ENCODE data around the gene LRRC32. TPM values are rescaled to one million over a fixed set of nuclear protein-coding genes. Genes with fewer than 3 reads are reported as not detected.

Gene LRRC32
- total and polyA plus RNA-seq, 2 of the 4 experiments (the other 2 are of a cell fraction): 5.2 to 13.7 TPM

DNA sequence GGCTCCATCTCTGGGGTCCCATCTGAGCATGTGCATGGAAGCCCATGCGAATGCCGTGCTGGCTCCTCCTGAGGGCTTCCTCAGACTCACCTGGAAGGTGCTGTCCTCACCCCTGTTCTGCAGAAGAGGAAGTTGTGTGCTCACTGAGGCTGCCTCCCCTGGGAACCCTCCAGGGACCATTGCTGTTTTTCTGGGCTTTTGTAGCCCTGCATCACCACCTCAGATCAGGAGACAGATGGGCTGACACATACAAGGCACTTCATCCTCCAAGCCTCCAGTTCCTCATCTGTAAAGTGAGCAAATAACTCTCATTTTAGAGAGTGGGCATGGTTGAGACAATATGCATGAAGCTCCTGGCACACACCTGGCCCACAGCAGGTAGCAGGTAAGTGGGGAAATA, 12.1 kb upstream of the LRRC32 start:
- ATAC-seq (ENCODE audit: low read depth): no peak
- H3K4me1 ChIP-seq (ENCODE audit: control insufficient read depth, insufficient read depth, low read length): no peaks in the 10 kb centered on the region; the same call in 1 of the 2 replicates
- intact Hi-C loops (cut with micrococcal nuclease) (loop anchor here (10.0 kb wide), 1 partner anchor 478 kb away; the partner anchor contains the start of gene WNT11), in situ Hi-C loops (cut with MboI; ENCODE audit: low sequenced_read_pairs) (loop anchor here (10.0 kb wide), 1 partner anchor 468 kb away; no protein-coding TSS in a partner anchor), dilution Hi-C loops (cut with HindIII; ENCODE audit: low sequenced_read_pairs, unreplicated experiment) (no loop called here)
- no peak overlapping the region for H4K91ac ChIP-seq (ENCODE audit: insufficient read depth, low read depth, low read length)
- H4K5ac ChIP-seq (ENCODE audit: low read depth, low read length): no peak overlapping the region
- no peak overlapping the region for H2AFZ ChIP-seq (replicated peaks; ENCODE audit: low read length, poor library complexity)
- no peak overlapping the region for H2BK5ac ChIP-seq (ENCODE audit: low read depth, low read length, poor library complexity, severe bottlenecking)
- H3K14ac ChIP-seq (replicated peaks; ENCODE audit: low read depth, low read length): no peak overlapping the region
- no peak overlapping the region for H2AK9ac ChIP-seq (replicated peaks; ENCODE audit: low read depth, low read length, poor library complexity)
- BruUV-seq (replicated peaks): no TSS peak
- H2BK15ac ChIP-seq (ENCODE audit: low read depth, low read length): no peak overlapping the region
- peaks cover 19% of the 10 kb centered on the region; the same call in 1 of the 2 replicates for H3K27me3 ChIP-seq (ENCODE audit: control insufficient read depth, insufficient read depth, low read length)
- H3K9me1 ChIP-seq (ENCODE audit: insufficient read depth, low read length): no peaks in the 10 kb centered on the region
- H3K4me3 ChIP-seq (ENCODE audit: insufficient read depth, low read depth, low read length): no peak overlapping the region
- no peak overlapping the region for H3K18ac ChIP-seq (ENCODE audit: low read depth, low read length)
- no peak overlapping the region for H2AK5ac ChIP-seq (ENCODE audit: low read depth, low read length)
- peaks cover 7% of the 10 kb centered on the region for H3K9me3 ChIP-seq (ENCODE audit: control insufficient read depth, insufficient read depth, low read length)
- no peak overlapping the region for H4K8ac ChIP-seq (ENCODE audit: low read depth in 2 of 2, low read length in 2 of 2)
- POLR2A ChIA-PET (ENCODE audit: unreplicated experiment): no interaction called here
- no peak overlapping the region for H3K4ac ChIP-seq (ENCODE audit: low read depth, low read length)
- no peak overlapping the region for H3K23ac ChIP-seq (ENCODE audit: low read depth, low read length)
- no peaks in the 10 kb centered on the region for H3K79me1 ChIP-seq (ENCODE audit: low read depth in 1 of 2, low read length in 2 of 2)
- H3K4me2 ChIP-seq (ENCODE audit: low read depth, low read length): no peak overlapping the region
- H2BK20ac ChIP-seq (ENCODE audit: low read depth, low read length): no peak overlapping the region
- no peak overlapping the region for H3K9ac ChIP-seq (ENCODE audit: low read depth, low read length)
- H3K56ac ChIP-seq (ENCODE audit: extremely low read depth, insufficient read depth, low read length): no peak overlapping the region
- WGBS, 2 experiments (ENCODE audit: extremely low coverage in 2 of 2, insufficient read length in 1 of 2): no CpG with 5 or more reads among the region's 2 CpGs
- H3K36me3 ChIP-seq (ENCODE audit: control insufficient read depth, insufficient read depth, low read length): no peaks in the 10 kb centered on the region
- TF ChIP-seq, protein P1, sequence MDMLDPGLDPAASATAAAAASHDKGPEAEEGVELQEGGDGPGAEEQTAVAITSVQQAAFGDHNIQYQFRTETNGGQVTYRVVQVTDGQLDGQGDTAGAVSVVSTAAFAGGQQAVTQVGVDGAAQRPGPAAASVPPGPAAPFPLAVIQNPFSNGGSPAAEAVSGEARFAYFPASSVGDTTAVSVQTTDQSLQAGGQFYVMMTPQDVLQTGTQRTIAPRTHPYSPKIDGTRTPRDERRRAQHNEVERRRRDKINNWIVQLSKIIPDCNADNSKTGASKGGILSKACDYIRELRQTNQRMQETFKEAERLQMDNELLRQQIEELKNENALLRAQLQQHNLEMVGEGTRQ (IDR thresholded peaks at IDR 0.05; ENCODE audit: low read depth, low read length): no peak
- no peak for TF ChIP-seq POLR2A (IDR thresholded peaks at IDR 0.05; ENCODE audit: low read depth, low read length)
- no peak for TF ChIP-seq BHLHE40 (IDR thresholded peaks at IDR 0.05; ENCODE audit: low read depth, low read length)
- no peak for TF ChIP-seq CHD1 (IDR thresholded peaks at IDR 0.05; ENCODE audit: low read depth, low read length)
- DNase-seq: no peak
- H2BK120ac ChIP-seq (ENCODE audit: low read depth, low read length): no peak overlapping the region
- no peak overlapping the region for H3K27ac ChIP-seq (ENCODE audit: insufficient read depth, low read length)
- H4K20me1 ChIP-seq (ENCODE audit: insufficient read depth, low read length): no peaks in the 10 kb centered on the region
- CTCF ChIA-PET: interaction anchor here (0.6 to 1.1 kb wide), 3 partner anchors 11 to 1124 kb away, joined by 3 to 5 read pairs (median 4); no protein-coding TSS in a partner anchor

All from IMR-90 (cell line).